NCI-H2029 treated with DMSO at 0.1 percent for 48 hours (cell line): Measurements from ENCODE around the gene SYTL3.
"Not testable (repeated sequence)": the region's sequence is repeated elsewhere in the genome, so short reads cannot be mapped to it uniquely, and the experiment has no call there.

Experiments used
- DNase-seq: peaks from one replicate; lab custom pipeline; 2025; lab: John Stamatoyannopoulos, UW

The SYTL3 gene

GRCh38 chr6:158701268-158701667 lies 51.4 kb downstream of the SYTL3 start:
- DNase-seq, result not testable (repeated sequence)

GRCh38 chr6:158703111-158703836 lies 53.4 kb downstream of the SYTL3 start:
- no peak for DNase-seq

GRCh38 chr6:158703837-158704822 lies 54.3 kb downstream of the SYTL3 start:
- DNase-seq, result peak; percentile 26

- DNase-seq, result no peak
Measured at GRCh38 chr6:158705386-158706126, 55.7 kb downstream of the SYTL3 start.

- no peak for DNase-seq
Measured at GRCh38 chr6:158706369-158706982, 56.6 kb downstream of the SYTL3 start.

- no peak for DNase-seq
Measured at GRCh38 chr6:158707120-158707820, 57.4 kb downstream of the SYTL3 start.

GRCh38 chr6:158707821-158708195 lies 58.0 kb downstream of the SYTL3 start:
- no peak for DNase-seq

- no peak for DNase-seq
Measured at GRCh38 chr6:158708239-158708638, 58.4 kb downstream of the SYTL3 start.

GRCh38 chr6:158709809-158710208 lies 60.0 kb downstream of the SYTL3 start:
- no peak for DNase-seq

- no peak for DNase-seq
Measured at GRCh38 chr6:158711264-158711663, 61.4 kb downstream of the SYTL3 start.

GRCh38 chr6:158713469-158713868 lies 63.6 kb downstream of the SYTL3 start:
- no peak for DNase-seq

GRCh38 chr6:158714706-158715105 lies 64.9 kb downstream of the SYTL3 start:
- DNase-seq, result no peak

- DNase-seq, result no peak
Measured at GRCh38 chr6:158715330-158716311, 65.8 kb downstream of the SYTL3 start.

GRCh38 chr6:158717341-158718330 lies 67.8 kb downstream of the SYTL3 start:
- no peak for DNase-seq

GRCh38 chr6:158718461-158719046 lies 68.7 kb downstream of the SYTL3 start:
- DNase-seq, result no peak

GRCh38 chr6:158722176-158722729 lies 72.4 kb downstream of the SYTL3 start:
- no peak for DNase-seq

GRCh38 chr6:158725704-158726103 lies 75.8 kb downstream of the SYTL3 start:
- no peak for DNase-seq

GRCh38 chr6:158729906-158730540 lies 80.2 kb downstream of the SYTL3 start:
- no peak for DNase-seq
